Trophoblast cell (in vitro differentiated cells and primary cell): ENCODE results near the gene PTGR2.

Experiments used
- DNase-seq, 2 donors: peaks; one replicate each; pipeline ENCODE4 v3.0.0-alpha.2; 2016
- H2AFZ ChIP-seq: 2 replicates; pipeline ENCODE4 v1.6.1; 2013; ENCODE audit warnings: low read length, moderate library complexity, mild to moderate bottlenecking; ENCODE audit not compliant: insufficient read depth, poor library complexity
- H2AK5ac ChIP-seq: 2 replicates; pipeline ENCODE4 v1.6.1; 2013; ENCODE audit warnings: mild to moderate bottlenecking, low read length
- H2BK120ac ChIP-seq: 2 replicates; pipeline ENCODE4 v1.6.1; 2013; ENCODE audit warnings: low read length, mild to moderate bottlenecking, moderate library complexity; ENCODE audit not compliant: insufficient read depth, poor library complexity
- H2BK12ac ChIP-seq: 2 replicates; pipeline ENCODE4 v1.6.1; 2013; ENCODE audit warnings: mild to moderate bottlenecking, low read length, moderate library complexity
- H2BK5ac ChIP-seq: 2 replicates; pipeline ENCODE4 v1.6.1; 2013; ENCODE audit warnings: low read length, low read depth, moderate library complexity, mild to moderate bottlenecking; ENCODE audit not compliant: poor library complexity
- H3K14ac ChIP-seq: 2 replicates; pipeline ENCODE4 v1.6.1; 2013; ENCODE audit warnings: mild to moderate bottlenecking, low read length
- H3K18ac ChIP-seq: 2 replicates; pipeline ENCODE4 v1.6.1; 2013; ENCODE audit warnings: mild to moderate bottlenecking, low read length
- H3K23ac ChIP-seq: 2 replicates; pipeline ENCODE4 v1.6.1; 2013; ENCODE audit warnings: low read length
- H3K27ac ChIP-seq: 2 replicates; pipeline ENCODE4 v1.5.1; 2013; ENCODE audit warnings: low read depth, mild to moderate bottlenecking, inconsistent platforms, low read length, moderate library complexity
- H3K27me3 ChIP-seq: 2 replicates; pipeline ENCODE4 v1.6.1; 2013; ENCODE audit warnings: inconsistent platforms, mild to moderate bottlenecking, low read length, moderate library complexity; ENCODE audit not compliant: insufficient read depth
- H3K36me3 ChIP-seq, 2 experiments: 1 replicate in 1 of 2; 2 replicates in 1 of 2; pipeline ENCODE4 v1.6.1; 2013; ENCODE audit warnings: low read length in 2 of 2, mild to moderate bottlenecking in 2 of 2, moderate library complexity in 1 of 2; ENCODE audit not compliant: insufficient read depth in 2 of 2, control insufficient read depth in 1 of 2
- H3K4ac ChIP-seq: 2 replicates; pipeline ENCODE4 v1.6.1; 2013; ENCODE audit warnings: low read depth, mild to moderate bottlenecking, low read length, moderate library complexity
- H3K4me1 ChIP-seq, 2 experiments: 1 replicate in 1 of 2; 2 replicates in 1 of 2; pipeline ENCODE4 v1.6.1; 2013; ENCODE audit warnings: low read length in 2 of 2, mild to moderate bottlenecking in 2 of 2, moderate library complexity in 1 of 2; ENCODE audit not compliant: insufficient read depth in 2 of 2, control insufficient read depth in 1 of 2
- H3K4me2 ChIP-seq: 2 replicates; pipeline ENCODE4 v1.6.1; 2013; ENCODE audit warnings: inconsistent platforms, mild to moderate bottlenecking, low read length, moderate library complexity
- H3K4me3 ChIP-seq: 2 replicates; pipeline ENCODE4 v1.5.1; 2013; ENCODE audit warnings: mild to moderate bottlenecking, low read depth, low read length, inconsistent platforms
- H3K79me1 ChIP-seq: one replicate; pipeline ENCODE4 v1.6.1; 2013; ENCODE audit warnings: low read length
- H3K79me2 ChIP-seq: 2 replicates; pipeline ENCODE4 v1.6.1; 2013; ENCODE audit warnings: low read length, mild to moderate bottlenecking; ENCODE audit not compliant: control insufficient read depth, insufficient read depth, poor library complexity
- H3K9ac ChIP-seq: 2 replicates; pipeline ENCODE4 v1.6.1; 2013; ENCODE audit warnings: mild to moderate bottlenecking, low read length
- H3K9me3 ChIP-seq: 2 replicates; pipeline ENCODE4 v1.6.1; 2013; ENCODE audit warnings: low read depth, mild to moderate bottlenecking, control low read depth, inconsistent platforms, low read length; ENCODE audit not compliant: insufficient read depth
- H4K12ac ChIP-seq: 2 replicates; pipeline ENCODE4 v1.6.1; 2013; ENCODE audit warnings: low read depth, mild to moderate bottlenecking, low read length, moderate library complexity
- H4K8ac ChIP-seq: 2 replicates; pipeline ENCODE4 v1.6.1; 2013; ENCODE audit warnings: low read depth, mild to moderate bottlenecking, low read length, moderate library complexity
- H4K91ac ChIP-seq: one replicate; pipeline ENCODE4 v1.6.1; 2013; ENCODE audit warnings: low read depth, mild to moderate bottlenecking, low read length, moderate library complexity
- WGBS: extraction: QIAGEN DNeasy Blood & Tissue Kit; methylation state at CpG from one replicate; pipeline ENCODE4 v1.1.7; 2013; ENCODE audit warnings: missing lambda C conversion rate; ENCODE audit not compliant: insufficient read length, insufficient coverage; ENCODE audit errors: extremely low coverage; 5-methylcytosine and 5-hydroxymethylcytosine counted together

PTGR2 gene

GRCh38 chr14:73851000-73851399 lies 631 bp upstream of the PTGR2 start:
- H4K91ac ChIP-seq, result peak overlapping the region; percentile 77
- peak; percentile 71 to 84 for DNase-seq
- H3K79me2 ChIP-seq, result peaks cover 7% of the 10 kb centered on the region
- peak overlapping the region; percentile 72 for H4K8ac ChIP-seq
- peak overlapping the region; percentile 3 for H3K14ac ChIP-seq
- H2BK5ac ChIP-seq, result peak overlapping the region; percentile 23
- H2BK12ac ChIP-seq, result peak overlapping the region; percentile 23
- peak overlapping the region; percentile 33 for H3K18ac ChIP-seq
- peak overlapping the region; percentile 61 for H2AFZ ChIP-seq
- no peak overlapping the region for H3K23ac ChIP-seq
- peaks cover 0 to 2% of the 10 kb centered on the region in 2 experiments for H3K36me3 ChIP-seq
- WGBS, result no CpG with 5 or more reads among the region's 6 CpGs
- peak overlapping the region; percentile 61 for H4K12ac ChIP-seq
- peaks cover 14% of the 10 kb centered on the region for H3K79me1 ChIP-seq
- no peak overlapping the region for H2AK5ac ChIP-seq
- H3K27me3 ChIP-seq, result no peaks in the 10 kb centered on the region
- H3K4ac ChIP-seq, result peak overlapping the region; percentile 12
- no peak overlapping the region for H3K9ac ChIP-seq
- H3K4me2 ChIP-seq, result peak overlapping the region; percentile 96
- H3K4me3 ChIP-seq, result no peak overlapping the region
- no peaks in the 10 kb centered on the region for H3K9me3 ChIP-seq
- H2BK120ac ChIP-seq, result peak overlapping the region; percentile 84
- H3K27ac ChIP-seq, result peak overlapping the region; percentile 71
- H3K4me1 ChIP-seq, result peaks cover 8% of the 10 kb centered on the region in 2 experiments

- Histone ChIP-seq H4K12ac (no peak overlapping the region), H2AFZ (no peak overlapping the region), H3K4me3 (no peak overlapping the region), H3K79me1 (no peaks in the 10 kb centered on the region), H2BK5ac (no peak overlapping the region), H3K27me3 (no peaks in the 10 kb centered on the region), H2BK120ac (no peak overlapping the region), H3K14ac (no peak overlapping the region), H3K4ac (no peak overlapping the region), H3K18ac (no peak overlapping the region), H3K23ac (no peak overlapping the region), H3K9ac (no peak overlapping the region), H3K79me2 (no peaks in the 10 kb centered on the region), H3K4me2 (no peak overlapping the region), H3K4me1 (no peaks in the 10 kb centered on the region), H3K9me3 (no peaks in the 10 kb centered on the region), H4K8ac (no peak overlapping the region), H4K91ac (no peak overlapping the region), H3K27ac (no peak overlapping the region), H2BK12ac (no peak overlapping the region), H3K36me3 (peaks cover 4 to 5% of the 10 kb centered on the region in 2 experiments), H2AK5ac (no peak overlapping the region)
- DNase-seq, result no peak
Measured at GRCh38 chr14:73859145-73859544, 7.5 kb downstream of the PTGR2 start.

- Histone ChIP-seq H3K18ac (no peak overlapping the region), H2AFZ (no peak overlapping the region), H3K14ac (no peak overlapping the region), H4K91ac (no peak overlapping the region), H3K4ac (no peak overlapping the region), H4K12ac (no peak overlapping the region), H2BK5ac (no peak overlapping the region), H3K23ac (no peak overlapping the region), H3K27ac (no peak overlapping the region), H3K4me3 (no peak overlapping the region), H3K79me1 (no peaks in the 10 kb centered on the region), H3K27me3 (no peaks in the 10 kb centered on the region), H3K36me3 (peaks cover 4 to 5% of the 10 kb centered on the region in 2 experiments), H3K4me1 (no peaks in the 10 kb centered on the region), H3K9ac (no peak overlapping the region), H2BK120ac (no peak overlapping the region), H2BK12ac (no peak overlapping the region), H3K9me3 (no peaks in the 10 kb centered on the region), H2AK5ac (no peak overlapping the region), H3K4me2 (no peak overlapping the region), H4K8ac (no peak overlapping the region), H3K79me2 (no peaks in the 10 kb centered on the region)
- WGBS, result no CpG with 5 or more reads among the region's 5 CpGs
- DNase-seq, result no peak
Measured at GRCh38 chr14:73861073-73861472, 9.4 kb downstream of the PTGR2 start.

- H3K79me2 ChIP-seq, result no peaks in the 10 kb centered on the region
- no peaks in the 10 kb centered on the region for H3K9me3 ChIP-seq
- H3K4me3 ChIP-seq, result no peak overlapping the region
- H2AK5ac ChIP-seq, result no peak overlapping the region
- no peaks in the 10 kb centered on the region for H3K4me1 ChIP-seq
- no peak overlapping the region for H3K27ac ChIP-seq
- H4K8ac ChIP-seq, result no peak overlapping the region
- no peak overlapping the region for H2BK12ac ChIP-seq
- DNase-seq, result no peak
- no peak overlapping the region for H2BK120ac ChIP-seq
- no peak overlapping the region for H3K23ac ChIP-seq
- no peak overlapping the region for H2BK5ac ChIP-seq
- H3K14ac ChIP-seq, result no peak overlapping the region
- no peak overlapping the region for H3K4me2 ChIP-seq
- H3K18ac ChIP-seq, result no peak overlapping the region
- no peaks in the 10 kb centered on the region for H3K79me1 ChIP-seq
- WGBS, result no CpG with 5 or more reads among the region's 8 CpGs
- H3K36me3 ChIP-seq, result peaks cover 4 to 5% of the 10 kb centered on the region in 2 experiments
- no peak overlapping the region for H4K12ac ChIP-seq
- H3K27me3 ChIP-seq, result no peaks in the 10 kb centered on the region
- no peak overlapping the region for H3K4ac ChIP-seq
- no peak overlapping the region for H2AFZ ChIP-seq
- no peak overlapping the region for H4K91ac ChIP-seq
- no peak overlapping the region for H3K9ac ChIP-seq
Measured at GRCh38 chr14:73862480-73862879, 10.8 kb downstream of the PTGR2 start.
